ENCODE results near the gene ADAM33.
A peak's percentile ranks its signal among the peaks of the same experiment; 100 is the strongest.

The ADAM33 gene

GRCh38 chr20:3633913-3634478, 47.8 kb downstream of the ADAM33 start:
- Histone ChIP-seq H3K36me3 (ENCODE audit: control insufficient read depth, insufficient read depth, low read length) (no peaks in the 10 kb centered on the region), H3K9me3 (ENCODE audit: control insufficient read depth, insufficient read depth, low read length) (no peaks in the 10 kb centered on the region), H3K4me1 (ENCODE audit: control insufficient read depth, insufficient read depth, low read length) (peaks cover 10% of the 10 kb centered on the region), H3K9ac (ENCODE audit: low read depth, low read length) (no peak overlapping the region), H3K4me3 (ENCODE audit: low read depth, low read length) (no peak overlapping the region), H3K27ac (ENCODE audit: low read depth, low read length) (no peak overlapping the region), H3K27me3 (ENCODE audit: control insufficient read depth, insufficient read depth, low read length) (no peaks in the 10 kb centered on the region)

GRCh38 chr20:3632311-3633004, 49.4 kb downstream of the ADAM33 start:
- H3K27ac ChIP-seq (ENCODE audit: low read depth, low read length): no peak overlapping the region
- no peak overlapping the region for H3K4me3 ChIP-seq (ENCODE audit: low read depth, low read length)
- H3K36me3 ChIP-seq (ENCODE audit: control insufficient read depth, insufficient read depth, low read length): no peaks in the 10 kb centered on the region
- no peak overlapping the region for H3K9ac ChIP-seq (ENCODE audit: low read depth, low read length)
- H3K4me1 ChIP-seq (ENCODE audit: control insufficient read depth, insufficient read depth, low read length): peaks cover 10% of the 10 kb centered on the region
- no peaks in the 10 kb centered on the region for H3K9me3 ChIP-seq (ENCODE audit: control insufficient read depth, insufficient read depth, low read length)
- H3K27me3 ChIP-seq (ENCODE audit: control insufficient read depth, insufficient read depth, low read length): no peaks in the 10 kb centered on the region

- H3K27ac ChIP-seq (ENCODE audit: low read depth, low read length): no peak overlapping the region
- H3K4me1 ChIP-seq (ENCODE audit: control insufficient read depth, insufficient read depth, low read length): peaks cover 10% of the 10 kb centered on the region
- no peaks in the 10 kb centered on the region for H3K9me3 ChIP-seq (ENCODE audit: control insufficient read depth, insufficient read depth, low read length)
- no peaks in the 10 kb centered on the region for H3K27me3 ChIP-seq (ENCODE audit: control insufficient read depth, insufficient read depth, low read length)
- H3K4me3 ChIP-seq (ENCODE audit: low read depth, low read length): no peak overlapping the region
- no peak overlapping the region for H3K9ac ChIP-seq (ENCODE audit: low read depth, low read length)
- H3K36me3 ChIP-seq (ENCODE audit: control insufficient read depth, insufficient read depth, low read length): no peaks in the 10 kb centered on the region
Measured at GRCh38 chr20:3631534-3631933, 50.3 kb downstream of the ADAM33 start.

- no peak overlapping the region for H3K9ac ChIP-seq (ENCODE audit: low read depth, low read length)
- H3K27me3 ChIP-seq (ENCODE audit: control insufficient read depth, insufficient read depth, low read length): no peaks in the 10 kb centered on the region
- H3K4me3 ChIP-seq (ENCODE audit: low read depth, low read length): no peak overlapping the region
- H3K9me3 ChIP-seq (ENCODE audit: control insufficient read depth, insufficient read depth, low read length): no peaks in the 10 kb centered on the region
- peak overlapping the region; percentile 32 for H3K27ac ChIP-seq (ENCODE audit: low read depth, low read length)
- H3K36me3 ChIP-seq (ENCODE audit: control insufficient read depth, insufficient read depth, low read length): no peaks in the 10 kb centered on the region
- H3K4me1 ChIP-seq (ENCODE audit: control insufficient read depth, insufficient read depth, low read length): peaks cover 10% of the 10 kb centered on the region
Measured at GRCh38 chr20:3630429-3630828, 51.4 kb downstream of the ADAM33 start.

GRCh38 chr20:3629893-3630292, 51.9 kb downstream of the ADAM33 start:
- no peak overlapping the region for H3K9ac ChIP-seq (ENCODE audit: low read depth, low read length)
- no peak overlapping the region for H3K4me3 ChIP-seq (ENCODE audit: low read depth, low read length)
- H3K36me3 ChIP-seq (ENCODE audit: control insufficient read depth, insufficient read depth, low read length): no peaks in the 10 kb centered on the region
- H3K4me1 ChIP-seq (ENCODE audit: control insufficient read depth, insufficient read depth, low read length): peaks cover 10% of the 10 kb centered on the region
- no peaks in the 10 kb centered on the region for H3K27me3 ChIP-seq (ENCODE audit: control insufficient read depth, insufficient read depth, low read length)
- peak overlapping the region; percentile 32 for H3K27ac ChIP-seq (ENCODE audit: low read depth, low read length)
- no peaks in the 10 kb centered on the region for H3K9me3 ChIP-seq (ENCODE audit: control insufficient read depth, insufficient read depth, low read length)

- no peaks in the 10 kb centered on the region for H3K9me3 ChIP-seq (ENCODE audit: control insufficient read depth, insufficient read depth, low read length)
- no peaks in the 10 kb centered on the region for H3K36me3 ChIP-seq (ENCODE audit: control insufficient read depth, insufficient read depth, low read length)
Measured at GRCh38 chr20:3628502-3629314, 53.1 kb downstream of the ADAM33 start.

GRCh38 chr20:3627476-3627875, 54.3 kb downstream of the ADAM33 start:
- H3K27ac ChIP-seq (ENCODE audit: low read depth, low read length): no peak overlapping the region
- no peak overlapping the region for H3K4me3 ChIP-seq (ENCODE audit: low read depth, low read length)
- peaks cover 10% of the 10 kb centered on the region for H3K4me1 ChIP-seq (ENCODE audit: control insufficient read depth, insufficient read depth, low read length)
- H3K9me3 ChIP-seq (ENCODE audit: control insufficient read depth, insufficient read depth, low read length): no peaks in the 10 kb centered on the region
- no peaks in the 10 kb centered on the region for H3K27me3 ChIP-seq (ENCODE audit: control insufficient read depth, insufficient read depth, low read length)
- H3K9ac ChIP-seq (ENCODE audit: low read depth, low read length): no peak overlapping the region
- no peaks in the 10 kb centered on the region for H3K36me3 ChIP-seq (ENCODE audit: control insufficient read depth, insufficient read depth, low read length)

More at GRCh38 chr20:3628502-3629314, 53.1 kb downstream of the ADAM33 start:
- Histone ChIP-seq H3K4me1 (ENCODE audit: control insufficient read depth, insufficient read depth, low read length) (peaks cover 10% of the 10 kb centered on the region), H3K27me3 (ENCODE audit: control insufficient read depth, insufficient read depth, low read length) (no peaks in the 10 kb centered on the region), H3K9ac (ENCODE audit: low read depth, low read length) (no peak overlapping the region), H3K27ac (ENCODE audit: low read depth, low read length) (no peak overlapping the region), H3K4me3 (ENCODE audit: low read depth, low read length) (no peak overlapping the region)

GRCh38 chr20:3622406-3622805, 59.4 kb downstream of the ADAM33 start:
- Histone ChIP-seq H3K4me3 (ENCODE audit: low read depth, low read length) (no peak overlapping the region), H3K27me3 (ENCODE audit: control insufficient read depth, insufficient read depth, low read length) (no peaks in the 10 kb centered on the region), H3K36me3 (ENCODE audit: control insufficient read depth, insufficient read depth, low read length) (no peaks in the 10 kb centered on the region), H3K9me3 (ENCODE audit: control insufficient read depth, insufficient read depth, low read length) (no peaks in the 10 kb centered on the region), H3K4me1 (ENCODE audit: control insufficient read depth, insufficient read depth, low read length) (no peaks in the 10 kb centered on the region), H3K27ac (ENCODE audit: low read depth, low read length) (no peak overlapping the region), H3K9ac (ENCODE audit: low read depth, low read length) (no peak overlapping the region)

- no peaks in the 10 kb centered on the region for H3K36me3 ChIP-seq (ENCODE audit: control insufficient read depth, insufficient read depth, low read length)
- peaks cover 1% of the 10 kb centered on the region; the same call in 1 of the 2 replicates for H3K4me1 ChIP-seq (ENCODE audit: control insufficient read depth, insufficient read depth, low read length)
- no peaks in the 10 kb centered on the region for H3K27me3 ChIP-seq (ENCODE audit: control insufficient read depth, insufficient read depth, low read length)
- no peak overlapping the region for H3K4me3 ChIP-seq (ENCODE audit: low read depth, low read length)
- H3K27ac ChIP-seq (ENCODE audit: low read depth, low read length): no peak overlapping the region
- no peaks in the 10 kb centered on the region for H3K9me3 ChIP-seq (ENCODE audit: control insufficient read depth, insufficient read depth, low read length)
- no peak overlapping the region for H3K9ac ChIP-seq (ENCODE audit: low read depth, low read length)
Measured at GRCh38 chr20:3621111-3621510, 60.7 kb downstream of the ADAM33 start.

Data from HUES48 (cell line).